HepG2 (cell line): ENCODE measurements around the gene CRIP1. TPM values are rescaled to one million over a fixed set of nuclear protein-coding genes. Genes with fewer than 3 reads are reported as not detected.

Experiments used
- CBX5 ChIP-seq: sonication (generic); formaldehyde crosslinking; IDR thresholded peaks from 2 replicates; pipeline ENCODE4 v1.4.0; 2020; ENCODE audit warnings: missing genetic modification reagents, borderline replicate concordance
- CEBPB ChIP-seq: IDR thresholded peaks from 2 replicates; pipeline ENCODE4 v1.6.1; 2011; ENCODE audit warnings: low read depth, low read length, improper control_type of control experiment, borderline replicate concordance
- JUNB ChIP-seq: sonication (generic); formaldehyde crosslinking; IDR thresholded peaks from 2 replicates; pipeline ENCODE4 v1.8.0; 2022; ENCODE audit warnings: missing genetic modification reagents, mild to moderate bottlenecking, borderline replicate concordance
- NCOA2 ChIP-seq: sonication (generic); formaldehyde crosslinking; IDR thresholded peaks from 2 replicates; pipeline ENCODE4 v1.8.0; 2022; ENCODE audit warnings: inconsistent platforms
- NFKB2 ChIP-seq: sonication (generic); formaldehyde crosslinking; IDR thresholded peaks from 2 replicates; pipeline ENCODE4 v1.4.0; 2020; ENCODE audit warnings: missing genetic modification reagents, borderline replicate concordance
- RBM39 ChIP-seq: fragments of 200-400 bp; formaldehyde crosslinking; IDR thresholded peaks from one replicate; pipeline ENCODE4 v1.6.1; 2018; ENCODE audit warnings: antibody characterized with exemption, mild to moderate bottlenecking, low read depth, low read length; ENCODE audit not compliant: poor library complexity, severe bottlenecking
- SALL2 ChIP-seq: sonication (generic); formaldehyde crosslinking; IDR thresholded peaks from 2 replicates; pipeline ENCODE4 v1.8.1; 2023; ENCODE audit warnings: mild to moderate bottlenecking, missing genetic modification reagents, inconsistent platforms
- SMARCE1 ChIP-seq: fragments of 450-650 bp; IDR thresholded peaks from 2 replicates; pipeline ENCODE4 v1.6.1; 2017; ENCODE audit warnings: borderline replicate concordance
- TEF ChIP-seq: sonication (generic); formaldehyde crosslinking; IDR thresholded peaks from 2 replicates; pipeline ENCODE4 v1.5.0; 2020; ENCODE audit warnings: missing genetic modification reagents
- XBP1 ChIP-seq: sonication (generic); formaldehyde crosslinking; IDR thresholded peaks from 2 replicates; pipeline ENCODE4 v1.5.0; 2020; ENCODE audit warnings: missing genetic modification reagents
- ZC3H4 ChIP-seq: sonication (generic); formaldehyde crosslinking; IDR thresholded peaks from 2 replicates; pipeline ENCODE4 v1.4.0; 2020; ENCODE audit warnings: missing genetic modification reagents, borderline replicate concordance
- ZMYM3 ChIP-seq: sonication (generic); formaldehyde crosslinking; IDR thresholded peaks from 2 replicates; pipeline ENCODE4 v1.5.1; 2020; ENCODE audit warnings: mild to moderate bottlenecking, missing genetic modification reagents
- ZNF251 ChIP-seq: sonication (generic); formaldehyde crosslinking; IDR thresholded peaks from 2 replicates; pipeline ENCODE4 v1.9.0; 2021; ENCODE audit warnings: mild to moderate bottlenecking, missing genetic modification reagents
- ZNF652 ChIP-seq: IDR thresholded peaks from 2 replicates; pipeline ENCODE4 v1.6.1; 2016; ENCODE audit warnings: low read depth, borderline replicate concordance
- ZNF75D ChIP-seq: sonication (generic); formaldehyde crosslinking; IDR thresholded peaks from 2 replicates; pipeline ENCODE4 v1.8.1; 2023; ENCODE audit warnings: missing genetic modification reagents, mild to moderate bottlenecking, borderline replicate concordance
- ZSCAN29 ChIP-seq: sonication (generic); formaldehyde crosslinking; conservative IDR thresholded peaks from 2 replicates; pipeline ENCODE4 v1.4.0; 2020; ENCODE audit warnings: mild to moderate bottlenecking, missing genetic modification reagents
- polyA plus RNA-seq, 8 experiments: library from polyadenylated mRNA; depleted of rRNA in 3 of 8; stranded (reverse) in 7 of 8; unstranded in 1 of 8; fragments of >200 nt; fragmentation: Illumina TruSeq in 4 of 8; extraction: Trizol in 4 of 8; gene quantifications; 2 replicates each; pipeline versions ENCODE4 v1.2.1 to v1.2.3, GENCODE V29; 2011 to 2016; ENCODE audit warnings: low read depth in 4 of 8, missing spikeins in 1 of 8, mixed read lengths in 1 of 8; ENCODE audit not compliant: insufficient read depth in 1 of 8
- total RNA-seq, 5 experiments: library from RNA; depleted of rRNA; stranded (reverse); fragments of >200 nt; fragmentation: Illumina TruSeq; extraction: Trizol; gene quantifications; 2 replicates each; pipeline ENCODE4 v1.2.3, GENCODE V29; 2016; ENCODE audit warnings: low read depth in 1 of 5
- TF ChIP-seq, protein P1 (sequence below): sonication (generic); formaldehyde crosslinking; IDR thresholded peaks from 2 replicates; pipeline ENCODE4 v1.4.0; 2020; ENCODE audit warnings: low read depth, missing genetic modification reagents
- TF ChIP-seq, protein P2 (sequence below): sonication (generic); formaldehyde crosslinking; IDR thresholded peaks from 2 replicates; pipeline ENCODE4 v1.4.0; 2020; ENCODE audit warnings: missing genetic modification reagents
- TF ChIP-seq, protein P3 (sequence below): sonication (generic); formaldehyde crosslinking; IDR thresholded peaks from 2 replicates; pipeline ENCODE4 v1.4.0; 2020; ENCODE audit warnings: missing genetic modification reagents
- TF ChIP-seq, protein P4 (sequence below): sonication (generic); formaldehyde crosslinking; IDR thresholded peaks from 2 replicates; pipeline ENCODE4 v1.4.0; 2020; ENCODE audit warnings: missing genetic modification reagents, mild to moderate bottlenecking, borderline replicate concordance

CRIP1 gene
- total and polyA plus RNA-seq, 2 of the 13 experiments (the other 11 are each of a cell fraction or from before 2014, with no cell fraction given) = 53.9 to 59.5 TPM

GRCh38 chr14:105491366-105491973, 4.8 kb downstream of the CRIP1 start (continued):
- TF ChIP-seq, protein P1, sequence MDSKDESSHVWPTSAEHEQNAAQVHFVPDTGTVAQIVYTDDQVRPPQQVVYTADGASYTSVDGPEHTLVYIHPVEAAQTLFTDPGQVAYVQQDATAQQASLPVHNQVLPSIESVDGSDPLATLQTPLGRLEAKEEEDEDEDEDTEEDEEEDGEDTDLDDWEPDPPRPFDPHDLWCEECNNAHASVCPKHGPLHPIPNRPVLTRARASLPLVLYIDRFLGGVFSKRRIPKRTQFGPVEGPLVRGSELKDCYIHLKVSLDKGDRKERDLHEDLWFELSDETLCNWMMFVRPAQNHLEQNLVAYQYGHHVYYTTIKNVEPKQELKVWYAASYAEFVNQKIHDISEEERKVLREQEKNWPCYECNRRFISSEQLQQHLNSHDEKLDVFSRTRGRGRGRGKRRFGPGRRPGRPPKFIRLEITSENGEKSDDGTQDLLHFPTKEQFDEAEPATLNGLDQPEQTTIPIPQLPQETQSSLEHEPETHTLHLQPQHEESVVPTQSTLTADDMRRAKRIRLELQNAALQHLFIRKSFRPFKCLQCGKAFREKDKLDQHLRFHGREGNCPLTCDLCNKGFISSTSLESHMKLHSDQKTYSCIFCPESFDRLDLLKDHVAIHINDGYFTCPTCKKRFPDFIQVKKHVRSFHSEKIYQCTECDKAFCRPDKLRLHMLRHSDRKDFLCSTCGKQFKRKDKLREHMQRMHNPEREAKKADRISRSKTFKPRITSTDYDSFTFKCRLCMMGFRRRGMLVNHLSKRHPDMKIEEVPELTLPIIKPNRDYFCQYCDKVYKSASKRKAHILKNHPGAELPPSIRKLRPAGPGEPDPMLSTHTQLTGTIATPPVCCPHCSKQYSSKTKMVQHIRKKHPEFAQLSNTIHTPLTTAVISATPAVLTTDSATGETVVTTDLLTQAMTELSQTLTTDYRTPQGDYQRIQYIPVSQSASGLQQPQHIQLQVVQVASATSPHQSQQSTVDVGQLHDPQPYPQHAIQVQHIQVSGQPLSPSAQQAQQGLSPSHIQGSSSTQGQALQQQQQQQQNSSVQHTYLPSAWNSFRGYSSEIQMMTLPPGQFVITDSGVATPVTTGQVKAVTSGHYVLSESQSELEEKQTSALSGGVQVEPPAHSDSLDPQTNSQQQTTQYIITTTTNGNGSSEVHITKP (CRISPR knock-in tag) = no peak
- TF ChIP-seq, protein P2, sequence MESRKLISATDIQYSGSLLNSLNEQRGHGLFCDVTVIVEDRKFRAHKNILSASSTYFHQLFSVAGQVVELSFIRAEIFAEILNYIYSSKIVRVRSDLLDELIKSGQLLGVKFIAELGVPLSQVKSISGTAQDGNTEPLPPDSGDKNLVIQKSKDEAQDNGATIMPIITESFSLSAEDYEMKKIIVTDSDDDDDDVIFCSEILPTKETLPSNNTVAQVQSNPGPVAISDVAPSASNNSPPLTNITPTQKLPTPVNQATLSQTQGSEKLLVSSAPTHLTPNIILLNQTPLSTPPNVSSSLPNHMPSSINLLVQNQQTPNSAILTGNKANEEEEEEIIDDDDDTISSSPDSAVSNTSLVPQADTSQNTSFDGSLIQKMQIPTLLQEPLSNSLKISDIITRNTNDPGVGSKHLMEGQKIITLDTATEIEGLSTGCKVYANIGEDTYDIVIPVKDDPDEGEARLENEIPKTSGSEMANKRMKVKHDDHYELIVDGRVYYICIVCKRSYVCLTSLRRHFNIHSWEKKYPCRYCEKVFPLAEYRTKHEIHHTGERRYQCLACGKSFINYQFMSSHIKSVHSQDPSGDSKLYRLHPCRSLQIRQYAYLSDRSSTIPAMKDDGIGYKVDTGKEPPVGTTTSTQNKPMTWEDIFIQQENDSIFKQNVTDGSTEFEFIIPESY (CRISPR knock-in tag) = no peak
- TF ChIP-seq ZC3H4 (CRISPR knock-in tag) (no peak), TEF (CRISPR knock-in tag) (no peak), ZSCAN29 (CRISPR knock-in tag) (no peak), SMARCE1 (no peak), NFKB2 (CRISPR knock-in tag) (no peak), JUNB (no peak), RBM39 (peak; percentile 26), ZNF652 (CRISPR knock-in tag) (no peak), XBP1 (CRISPR knock-in tag) (no peak), ZNF251 (CRISPR knock-in tag) (no peak), SALL2 (0 out of 2 replicates have a peak, but pooled peaks have one; percentile 5), ZMYM3 (CRISPR knock-in tag) (no peak), CBX5 (no peak), ZNF75D (no peak), CEBPB (no peak), NCOA2 (CRISPR knock-in tag) (no peak)
- TF ChIP-seq, protein P3, sequence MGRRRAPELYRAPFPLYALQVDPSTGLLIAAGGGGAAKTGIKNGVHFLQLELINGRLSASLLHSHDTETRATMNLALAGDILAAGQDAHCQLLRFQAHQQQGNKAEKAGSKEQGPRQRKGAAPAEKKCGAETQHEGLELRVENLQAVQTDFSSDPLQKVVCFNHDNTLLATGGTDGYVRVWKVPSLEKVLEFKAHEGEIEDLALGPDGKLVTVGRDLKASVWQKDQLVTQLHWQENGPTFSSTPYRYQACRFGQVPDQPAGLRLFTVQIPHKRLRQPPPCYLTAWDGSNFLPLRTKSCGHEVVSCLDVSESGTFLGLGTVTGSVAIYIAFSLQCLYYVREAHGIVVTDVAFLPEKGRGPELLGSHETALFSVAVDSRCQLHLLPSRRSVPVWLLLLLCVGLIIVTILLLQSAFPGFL (CRISPR knock-in tag) = no peak
- TF ChIP-seq, protein P4, sequence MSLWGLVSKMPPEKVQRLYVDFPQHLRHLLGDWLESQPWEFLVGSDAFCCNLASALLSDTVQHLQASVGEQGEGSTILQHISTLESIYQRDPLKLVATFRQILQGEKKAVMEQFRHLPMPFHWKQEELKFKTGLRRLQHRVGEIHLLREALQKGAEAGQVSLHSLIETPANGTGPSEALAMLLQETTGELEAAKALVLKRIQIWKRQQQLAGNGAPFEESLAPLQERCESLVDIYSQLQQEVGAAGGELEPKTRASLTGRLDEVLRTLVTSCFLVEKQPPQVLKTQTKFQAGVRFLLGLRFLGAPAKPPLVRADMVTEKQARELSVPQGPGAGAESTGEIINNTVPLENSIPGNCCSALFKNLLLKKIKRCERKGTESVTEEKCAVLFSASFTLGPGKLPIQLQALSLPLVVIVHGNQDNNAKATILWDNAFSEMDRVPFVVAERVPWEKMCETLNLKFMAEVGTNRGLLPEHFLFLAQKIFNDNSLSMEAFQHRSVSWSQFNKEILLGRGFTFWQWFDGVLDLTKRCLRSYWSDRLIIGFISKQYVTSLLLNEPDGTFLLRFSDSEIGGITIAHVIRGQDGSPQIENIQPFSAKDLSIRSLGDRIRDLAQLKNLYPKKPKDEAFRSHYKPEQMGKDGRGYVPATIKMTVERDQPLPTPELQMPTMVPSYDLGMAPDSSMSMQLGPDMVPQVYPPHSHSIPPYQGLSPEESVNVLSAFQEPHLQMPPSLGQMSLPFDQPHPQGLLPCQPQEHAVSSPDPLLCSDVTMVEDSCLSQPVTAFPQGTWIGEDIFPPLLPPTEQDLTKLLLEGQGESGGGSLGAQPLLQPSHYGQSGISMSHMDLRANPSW = no peak
